Measurements from ENCODE around the gene ZNG1F. TPM values are rescaled to one million over a fixed set of nuclear protein-coding genes. Genes with fewer than 3 reads are reported as not detected.
"Not testable (repeated sequence)": the region's sequence is repeated elsewhere in the genome, so short reads cannot be mapped to it uniquely, and the experiment has no call there.

ZNG1F gene
- total RNA-seq, 1 experiment from 2014 or later: 36.0 TPM

- H3K27ac ChIP-seq, H3K27me3 ChIP-seq: not testable (repeated sequence)
Observed at GRCh38 chr9:41105557-41106253, 83.4 kb downstream of the ZNG1F start.

GRCh38 chr9:41104542-41104941, 84.6 kb downstream of the ZNG1F start:
- H3K27me3 ChIP-seq; H3K27ac ChIP-seq; H3K9me3 ChIP-seq (replicated peaks); H3K4me1 ChIP-seq; H3K4me3 ChIP-seq; H3K36me3 ChIP-seq; DNase-seq: not testable (repeated sequence)

More at GRCh38 chr9:41105557-41106253, 83.4 kb downstream of the ZNG1F start:
- not testable (repeated sequence) for H3K9me3 ChIP-seq (replicated peaks); DNase-seq; H3K36me3 ChIP-seq; H3K4me1 ChIP-seq; H3K4me3 ChIP-seq

GRCh38 chr9:41100508-41100907, 88.6 kb downstream of the ZNG1F start:
- peak; percentile 98 to 99 for DNase-seq
- H3K4me3 ChIP-seq; H3K36me3 ChIP-seq; H3K9me3 ChIP-seq (replicated peaks); H3K27me3 ChIP-seq: not testable (repeated sequence)
- Histone ChIP-seq H3K27ac (peak overlapping the region; percentile 90), H3K4me1 (peaks cover 13% of the 10 kb centered on the region)

GRCh38 chr9:41098759-41099158, 90.4 kb downstream of the ZNG1F start:
- H3K9me3 ChIP-seq (replicated peaks); H3K36me3 ChIP-seq; H3K27me3 ChIP-seq; H3K4me3 ChIP-seq: not testable (repeated sequence)
- peaks cover 15% of the 10 kb centered on the region for H3K4me1 ChIP-seq
- peak; percentile 64 to 83 for DNase-seq
- H3K27ac ChIP-seq: peak overlapping the region; percentile 87

- peak overlapping the region; percentile 60 for H3K27ac ChIP-seq
- H3K27me3 ChIP-seq; H3K9me3 ChIP-seq (replicated peaks); H3K4me1 ChIP-seq; DNase-seq; H3K4me3 ChIP-seq; H3K36me3 ChIP-seq: not testable (repeated sequence)
Observed at GRCh38 chr9:41095060-41095459, 94.1 kb downstream of the ZNG1F start.

GRCh38 chr9:41094010-41094773, 94.9 kb downstream of the ZNG1F start:
- not testable (repeated sequence) for H3K36me3 ChIP-seq; H3K4me1 ChIP-seq; H3K4me3 ChIP-seq; H3K9me3 ChIP-seq (replicated peaks); H3K27me3 ChIP-seq
- DNase-seq: peak; percentile 71 to 83
- H3K27ac ChIP-seq: peak overlapping the region; percentile 60

GRCh38 chr9:41090922-41091321, 98.2 kb downstream of the ZNG1F start:
- not testable (repeated sequence) for DNase-seq; H3K9me3 ChIP-seq (replicated peaks); H3K4me3 ChIP-seq; H3K27ac ChIP-seq; H3K27me3 ChIP-seq; H3K4me1 ChIP-seq; H3K36me3 ChIP-seq

- not testable (repeated sequence) for H3K9me3 ChIP-seq (replicated peaks); H3K27ac ChIP-seq; H3K4me1 ChIP-seq; H3K4me3 ChIP-seq; H3K36me3 ChIP-seq; H3K27me3 ChIP-seq; DNase-seq
Observed at GRCh38 chr9:41090386-41090785, 98.7 kb downstream of the ZNG1F start.

- not testable (repeated sequence) for H3K36me3 ChIP-seq; H3K4me1 ChIP-seq; H3K27ac ChIP-seq; H3K9me3 ChIP-seq (replicated peaks); H3K27me3 ChIP-seq
- peak in 1 of 2 experiments; percentile 44 for DNase-seq
- H3K4me3 ChIP-seq: peak overlapping the region; percentile 40
Observed at GRCh38 chr9:41088450-41089059, 100.6 kb downstream of the ZNG1F start.

- not testable (repeated sequence) for H3K4me3 ChIP-seq; H3K27ac ChIP-seq; DNase-seq; H3K4me1 ChIP-seq; H3K36me3 ChIP-seq; H3K27me3 ChIP-seq; H3K9me3 ChIP-seq (replicated peaks)
Observed at GRCh38 chr9:41087929-41088328, 101.2 kb downstream of the ZNG1F start.

GRCh38 chr9:41087157-41087780, 101.8 kb downstream of the ZNG1F start:
- not testable (repeated sequence) for DNase-seq

GRCh38 chr9:41086685-41087084, 102.4 kb downstream of the ZNG1F start:
- not testable (repeated sequence) for H3K4me3 ChIP-seq; H3K36me3 ChIP-seq; DNase-seq; H3K4me1 ChIP-seq; H3K9me3 ChIP-seq (replicated peaks); H3K27ac ChIP-seq; H3K27me3 ChIP-seq

More at GRCh38 chr9:41087157-41087780, 101.8 kb downstream of the ZNG1F start:
- not testable (repeated sequence) for H3K27me3 ChIP-seq; H3K27ac ChIP-seq; H3K36me3 ChIP-seq; H3K4me1 ChIP-seq; H3K4me3 ChIP-seq; H3K9me3 ChIP-seq (replicated peaks)

- H3K4me1 ChIP-seq; H3K4me3 ChIP-seq; H3K9me3 ChIP-seq (replicated peaks); H3K27ac ChIP-seq; DNase-seq; H3K36me3 ChIP-seq; H3K27me3 ChIP-seq: not testable (repeated sequence)
Observed at GRCh38 chr9:41086215-41086614, 102.9 kb downstream of the ZNG1F start.

GRCh38 chr9:41082358-41082757, 106.8 kb downstream of the ZNG1F start:
- not testable (repeated sequence) for H3K27ac ChIP-seq; H3K36me3 ChIP-seq; H3K27me3 ChIP-seq; DNase-seq; H3K4me1 ChIP-seq; H3K9me3 ChIP-seq (replicated peaks); H3K4me3 ChIP-seq

All from SJCRH30 (cell line).